C4-2B (cell line): ENCODE measurements around the gene OR2AJ1.

Experiments used
- H3K27ac ChIP-seq: fragments of 450-650 bp; 2 replicates; pipeline ENCODE4 v1.5.1; 2017
- ZFX ChIP-seq: fragments of 450-650 bp; IDR thresholded peaks from 2 replicates; pipeline ENCODE4 v1.6.1; 2017
- TF ChIP-seq, protein P1 (sequence below): fragments of 450-650 bp; conservative IDR thresholded peaks from 2 replicates; pipeline ENCODE4 v1.5.1; 2017; ENCODE audit warnings: mild to moderate bottlenecking

Gene OR2AJ1

DNA sequence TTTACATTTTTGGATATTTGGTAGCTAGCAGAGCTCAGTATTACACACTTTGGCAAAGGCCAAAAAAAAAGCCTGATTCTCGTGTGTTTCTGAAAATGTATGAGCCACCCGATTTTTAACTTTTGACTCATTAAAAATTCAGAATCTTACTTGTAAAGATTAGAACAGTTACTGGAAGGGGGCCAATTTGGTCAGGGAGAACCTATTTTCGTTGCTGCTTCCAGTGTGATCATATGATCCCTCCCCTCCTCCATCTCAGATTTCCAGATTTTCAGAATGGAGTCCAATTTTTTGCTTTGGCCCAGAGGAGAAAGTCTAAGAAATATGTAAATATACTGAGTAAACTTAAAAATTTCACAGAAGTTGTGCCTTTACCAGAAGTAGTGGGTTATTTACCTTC, 37.1 kb downstream of the OR2AJ1 start:
- H3K27ac ChIP-seq: no peak overlapping the region
- no peak for TF ChIP-seq ZFX
- TF ChIP-seq, protein P1, sequence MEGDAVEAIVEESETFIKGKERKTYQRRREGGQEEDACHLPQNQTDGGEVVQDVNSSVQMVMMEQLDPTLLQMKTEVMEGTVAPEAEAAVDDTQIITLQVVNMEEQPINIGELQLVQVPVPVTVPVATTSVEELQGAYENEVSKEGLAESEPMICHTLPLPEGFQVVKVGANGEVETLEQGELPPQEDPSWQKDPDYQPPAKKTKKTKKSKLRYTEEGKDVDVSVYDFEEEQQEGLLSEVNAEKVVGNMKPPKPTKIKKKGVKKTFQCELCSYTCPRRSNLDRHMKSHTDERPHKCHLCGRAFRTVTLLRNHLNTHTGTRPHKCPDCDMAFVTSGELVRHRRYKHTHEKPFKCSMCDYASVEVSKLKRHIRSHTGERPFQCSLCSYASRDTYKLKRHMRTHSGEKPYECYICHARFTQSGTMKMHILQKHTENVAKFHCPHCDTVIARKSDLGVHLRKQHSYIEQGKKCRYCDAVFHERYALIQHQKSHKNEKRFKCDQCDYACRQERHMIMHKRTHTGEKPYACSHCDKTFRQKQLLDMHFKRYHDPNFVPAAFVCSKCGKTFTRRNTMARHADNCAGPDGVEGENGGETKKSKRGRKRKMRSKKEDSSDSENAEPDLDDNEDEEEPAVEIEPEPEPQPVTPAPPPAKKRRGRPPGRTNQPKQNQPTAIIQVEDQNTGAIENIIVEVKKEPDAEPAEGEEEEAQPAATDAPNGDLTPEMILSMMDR: no peak

DNA sequence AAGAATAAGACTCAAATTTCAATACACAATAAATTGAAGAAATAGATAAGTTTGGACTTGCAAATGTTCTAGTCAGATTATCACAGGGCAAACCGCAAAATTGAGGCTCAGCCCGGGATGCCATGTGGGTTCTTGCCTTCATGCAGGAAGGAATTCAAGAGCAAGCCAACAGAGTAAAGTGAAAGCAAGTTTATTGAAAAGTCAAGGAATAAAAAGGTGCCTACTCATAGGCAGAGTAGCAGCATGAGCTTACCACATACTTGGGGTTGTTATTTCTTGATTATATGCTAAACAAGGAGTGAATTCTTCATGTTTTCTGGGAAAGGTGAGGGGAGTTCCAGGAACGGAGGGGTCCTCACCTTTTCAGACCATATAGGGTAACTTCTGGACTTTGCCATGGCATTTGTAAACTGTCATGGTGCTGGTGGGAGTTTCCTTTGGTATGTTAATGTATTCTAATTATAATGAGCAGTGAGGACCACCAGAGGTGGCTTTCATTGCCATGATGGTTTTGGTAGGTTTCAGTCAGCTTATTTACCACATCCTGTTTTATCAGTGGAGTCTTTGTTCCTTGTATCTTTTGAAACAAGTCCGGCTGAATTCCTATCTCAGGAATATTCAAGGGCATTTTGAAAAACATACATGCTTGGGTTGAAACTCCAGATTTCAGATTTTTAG, 38.4 kb downstream of the OR2AJ1 start:
- no peak for TF ChIP-seq ZFX
- TF ChIP-seq, protein P1: no peak
- H3K27ac ChIP-seq: no peak overlapping the region

DNA sequence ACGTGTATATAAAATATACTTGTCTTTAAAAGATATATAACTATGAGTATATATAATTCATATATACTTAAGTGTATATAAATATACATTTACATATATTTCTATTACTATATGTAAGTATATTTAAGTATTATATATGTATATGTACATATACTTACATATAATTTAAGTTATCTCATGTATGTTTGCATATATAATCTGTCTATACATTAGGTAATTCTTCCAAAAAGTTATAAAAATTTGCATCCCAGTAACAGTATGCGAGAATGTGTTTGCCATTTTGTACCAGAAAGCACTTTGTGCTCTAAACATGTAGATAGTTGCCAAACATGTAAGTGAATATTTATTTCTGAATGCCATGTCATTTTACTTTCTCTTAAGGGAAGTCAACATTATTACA, 40.2 kb downstream of the OR2AJ1 start, which contains the start of gene OR2AK2:
Gene OR2AK2, plus strand, starts transcription at position 301 of the 400 bp plus-strand sequence. CDS start 144 bp downstream, outside the sequence.
- no peak within 1 kb of the TSS for H3K27ac ChIP-seq
- TF ChIP-seq, protein P1: no peak
- no peak for TF ChIP-seq ZFX

DNA sequence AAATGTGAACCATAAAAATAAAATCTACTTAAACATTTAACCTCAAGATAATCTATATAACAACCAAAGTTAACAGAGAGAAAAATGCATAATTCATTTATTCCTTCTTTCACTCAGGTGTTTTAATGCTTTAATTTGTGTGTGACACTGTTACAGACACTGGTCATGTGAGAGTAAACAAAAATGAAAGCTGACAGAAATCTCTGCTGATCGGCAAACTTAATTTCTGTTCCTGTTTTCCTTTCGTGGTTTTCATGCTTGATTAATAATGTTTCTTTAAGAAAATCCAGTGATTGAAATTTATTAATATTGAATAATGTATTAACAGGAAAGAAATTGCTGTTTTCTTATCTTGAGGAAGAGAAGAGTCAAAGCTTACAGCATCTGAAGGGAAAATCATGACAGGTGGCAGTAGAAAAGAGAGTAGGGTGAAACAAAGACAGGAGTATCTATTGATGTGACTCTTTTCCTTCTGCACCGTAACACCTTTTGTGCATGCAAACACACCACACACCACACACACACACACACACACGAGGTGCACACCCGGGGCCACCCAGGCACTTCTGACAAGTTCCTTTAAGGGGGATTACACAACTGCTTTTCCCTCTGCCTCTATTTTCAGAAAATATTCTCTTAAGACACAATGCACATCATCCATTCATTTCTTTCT, 42.0 kb downstream of the OR2AJ1 start:
- TF ChIP-seq ZFX: no peak
- TF ChIP-seq, protein P1: no peak

More for the DNA sequence above, 42.0 kb downstream of the OR2AJ1 start:
- H3K27ac ChIP-seq: no peak overlapping the region
